CD14-positive monocyte (primary cell): ENCODE measurements around the gene PDE11A. TPM values are rescaled to one million over a fixed set of nuclear protein-coding genes. Genes with fewer than 3 reads are reported as not detected.
A peak's percentile ranks its signal among the peaks of the same experiment; 100 is the strongest.

Source experiments
- DNase-seq, 3 donors: peaks; one replicate each; pipeline ENCODE4 v3.0.0-alpha.2; 2011 to 2022
- H2AFZ ChIP-seq: 2 replicates; pipeline ENCODE4 v1.6.0; 2012; ENCODE audit warnings: mild to moderate bottlenecking, low read depth, low read length, inconsistent platforms; ENCODE audit not compliant: insufficient read depth, poor library complexity, severe bottlenecking
- H3K27ac ChIP-seq, 2 donors: 1 replicate in 1 of 2; 2 replicates in 1 of 2; pipeline ENCODE4 v1.5.1; 2012 to 2013; ENCODE audit warnings: low read length in 2 of 2, control low read depth in 1 of 2, inconsistent platforms in 1 of 2, low read depth in 1 of 2, mild to moderate bottlenecking in 1 of 2
- H3K27me3 ChIP-seq, 2 donors: one replicate each; pipeline versions ENCODE4 v1.6.0 to v1.6.1; 2011 to 2013; ENCODE audit warnings: low read length in 2 of 2; ENCODE audit not compliant: control insufficient read depth in 2 of 2, insufficient read depth in 2 of 2
- H3K36me3 ChIP-seq, 2 donors: replicated peaks in 1 of 2; 1 replicate in 1 of 2; 2 replicates in 1 of 2; pipeline versions ENCODE4 v1.5.1 to v1.6.1; 2012 to 2013; ENCODE audit warnings: low read length in 2 of 2, control low read depth in 1 of 2, inconsistent platforms in 1 of 2, mild to moderate bottlenecking in 1 of 2; ENCODE audit not compliant: insufficient read depth in 2 of 2, control insufficient read depth in 1 of 2
- H3K4me1 ChIP-seq, 2 donors: 1 replicate in 1 of 2; 2 replicates in 1 of 2; pipeline versions ENCODE4 v1.5.1 to v1.6.1; 2012 to 2013; ENCODE audit warnings: low read length in 2 of 2, control low read depth in 1 of 2, inconsistent platforms in 1 of 2, mild to moderate bottlenecking in 1 of 2, moderate library complexity in 1 of 2; ENCODE audit not compliant: insufficient read depth in 2 of 2, control insufficient read depth in 1 of 2
- H3K4me2 ChIP-seq: replicated peaks from 2 replicates; pipeline ENCODE3; 2012; ENCODE audit warnings: low read length, moderate library complexity, mild to moderate bottlenecking; ENCODE audit not compliant: poor library complexity, severe bottlenecking; ENCODE audit errors: extremely low read depth
- H3K4me3 ChIP-seq, 3 experiments: fragments of 200-600 bp in 1 of 3; sonication (generic) in 1 of 3; replicated peaks in 1 of 3; 1 replicate in 2 of 3; 2 replicates in 1 of 3; pipeline ENCODE4 v1.5.1; 2011 to 2013; ENCODE audit warnings: low read length in 3 of 3, mild to moderate bottlenecking in 3 of 3, control low read depth in 2 of 3, low read depth in 2 of 3, inconsistent platforms in 1 of 3, moderate library complexity in 1 of 3
- H3K79me2 ChIP-seq: 2 replicates; pipeline ENCODE4 v1.6.0; 2012; ENCODE audit warnings: mild to moderate bottlenecking, control low read depth, inconsistent platforms, low read length, moderate library complexity; ENCODE audit not compliant: insufficient read depth
- H3K9ac ChIP-seq: 2 replicates; pipeline ENCODE4 v1.6.0; 2017; ENCODE audit warnings: low read length, mild to moderate bottlenecking; ENCODE audit not compliant: insufficient read depth, poor library complexity, severe bottlenecking
- H3K9me3 ChIP-seq, 2 donors: replicated peaks in 1 of 2; 1 replicate in 1 of 2; 2 replicates in 1 of 2; pipeline versions ENCODE4 v1.5.1 to v1.6.1; 2012 to 2013; ENCODE audit warnings: low read length in 2 of 2, control low read depth in 1 of 2; ENCODE audit not compliant: control insufficient read depth in 1 of 2, insufficient read depth in 1 of 2
- H4K20me1 ChIP-seq: 2 replicates; pipeline ENCODE4 v1.6.0; 2012; ENCODE audit warnings: mild to moderate bottlenecking, low read length, control low read depth, moderate library complexity; ENCODE audit not compliant: insufficient read depth
- H3K27ac Mint-ChIP-seq, 7 donors: one replicate each; pipeline ENCODE4 v1.8.0; 2020; ENCODE audit warnings: mild to moderate bottlenecking in 7 of 7, mixed read lengths in 7 of 7, moderate library complexity in 6 of 7, inconsistent platforms in 2 of 7
- H3K27me3 Mint-ChIP-seq, 3 donors: one replicate each; pipeline ENCODE4 v1.8.0; 2021 to 2022; ENCODE audit warnings: low read depth in 3 of 3, mild to moderate bottlenecking in 3 of 3, mixed read lengths in 3 of 3, moderate library complexity in 3 of 3, inconsistent platforms in 1 of 3
- H3K36me3 Mint-ChIP-seq, 2 donors: one replicate each; pipeline ENCODE4 v1.8.0; 2020; ENCODE audit warnings: mixed read lengths in 2 of 2, inconsistent platforms in 1 of 2, mild to moderate bottlenecking in 1 of 2
- H3K4me1 Mint-ChIP-seq: one replicate; pipeline ENCODE4 v1.8.0; 2020; ENCODE audit warnings: mild to moderate bottlenecking, mixed read lengths
- H3K4me3 Mint-ChIP-seq, 2 donors: one replicate each; pipeline ENCODE4 v1.8.0; 2020; ENCODE audit warnings: mild to moderate bottlenecking in 2 of 2, mixed read lengths in 2 of 2, moderate library complexity in 1 of 2
- H3K9me3 Mint-ChIP-seq, 7 donors: one replicate each; pipeline ENCODE4 v1.8.0; 2020 to 2022; ENCODE audit warnings: mixed read lengths in 7 of 7, mild to moderate bottlenecking in 6 of 7, moderate library complexity in 6 of 7, inconsistent platforms in 2 of 7
- CTCF ChIP-seq: fragments of 200-600 bp; IDR thresholded peaks from one replicate; pipeline ENCODE4 v1.8.0; 2022; ENCODE audit warnings: antibody characterized with exemption, mild to moderate bottlenecking
- WGBS: methylation state at CpG from one replicate; pipeline ENCODE4 v1.1.5; 2013; ENCODE audit warnings: missing lambda C conversion rate; ENCODE audit not compliant: insufficient coverage; 5-methylcytosine and 5-hydroxymethylcytosine counted together
- intact Hi-C, 2 donors: fragments of 100-400 bp; cut with micrococcal nuclease; formaldehyde crosslinking; loops; one replicate each; pipeline versions ENCODE4 v1.15.0 to v1.15.1; 2023
- polyA plus RNA-seq, 3 donors: library from polyadenylated mRNA; depleted of rRNA in 1 of 3; unstranded in 2 of 3; stranded (reverse) in 1 of 3; fragments of 300-500 nt in 2 of 3; fragments of >200 nt in 1 of 3; fragmentation: Illumina TruSeq in 2 of 3; gene quantifications; 1 replicate in 2 of 3; 2 replicates in 1 of 3; pipeline ENCODE4 v1.2.3, GENCODE V29; 2012 to 2021

The PDE11A gene
- polyA plus RNA-seq, 3 donors, result not detected

GRCh38 chr2:177778472-177778871, 294.1 kb downstream of the PDE11A start:
- Histone ChIP-seq H3K27me3 (no peaks in the 10 kb centered on the region), H3K9ac (no peak overlapping the region), H3K4me1 (no peaks in the 10 kb centered on the region), H4K20me1 (no peaks in the 10 kb centered on the region), H3K4me2 (no peak overlapping the region), H3K4me3 (no peak overlapping the region), H3K27ac (no peak overlapping the region), H3K79me2 (no peaks in the 10 kb centered on the region), H3K9me3 (no peaks in the 10 kb centered on the region), H2AFZ (no peak overlapping the region), H3K36me3 (no peaks in the 10 kb centered on the region)
- H3K4me1 Mint-ChIP-seq, result no peaks in the 10 kb centered on the region
- no peak overlapping the region for H3K27ac Mint-ChIP-seq
- no peaks in the 10 kb centered on the region for H3K36me3 Mint-ChIP-seq
- peaks cover 0 to 2% (median 0%) of the 10 kb centered on the region in 3 donors for H3K27me3 Mint-ChIP-seq
- intact Hi-C loops, result no loop called here
- H3K9me3 Mint-ChIP-seq, result peaks cover 0 to 8% (median 0%) of the 10 kb centered on the region in 7 donors
- WGBS, result 100% methylated on average over 1 of the region's 5 CpGs
- TF ChIP-seq CTCF, result no peak
- no peak overlapping the region for H3K4me3 Mint-ChIP-seq
- no peak for DNase-seq

GRCh38 chr2:177772529-177772928, 300.0 kb downstream of the PDE11A start:
- H3K27me3 Mint-ChIP-seq, result peaks cover 0 to 2% (median 0%) of the 10 kb centered on the region in 3 donors
- H3K4me1 Mint-ChIP-seq, result no peaks in the 10 kb centered on the region
- no peak overlapping the region for H3K4me2 ChIP-seq
- no peak overlapping the region for H3K27ac Mint-ChIP-seq
- no peaks in the 10 kb centered on the region for H4K20me1 ChIP-seq
- H3K36me3 Mint-ChIP-seq, result no peaks in the 10 kb centered on the region
- H3K79me2 ChIP-seq, result no peaks in the 10 kb centered on the region
- no peaks in the 10 kb centered on the region for H3K9me3 ChIP-seq
- no peak overlapping the region for H3K4me3 ChIP-seq
- no peak overlapping the region for H2AFZ ChIP-seq
- no peak overlapping the region for H3K9ac ChIP-seq
- H3K27ac ChIP-seq, result no peak overlapping the region
- no peaks in the 10 kb centered on the region for H3K4me1 ChIP-seq
- no peak overlapping the region for H3K4me3 Mint-ChIP-seq
- DNase-seq, result peak in 2 of 3 donors; percentile 9 to 10
- intact Hi-C loops, result no loop called here
- no peaks in the 10 kb centered on the region for H3K27me3 ChIP-seq
- H3K36me3 ChIP-seq, result no peaks in the 10 kb centered on the region
- peak; percentile 73 for TF ChIP-seq CTCF
- H3K9me3 Mint-ChIP-seq, result peaks cover 0 to 6% (median 0%) of the 10 kb centered on the region in 7 donors
